ENCODE results near the gene FBXO48.
"Not testable (repeated sequence)": the region's sequence is repeated elsewhere in the genome, so short reads cannot be mapped to it uniquely, and the experiment has no call there.

Gene FBXO48, protein sequence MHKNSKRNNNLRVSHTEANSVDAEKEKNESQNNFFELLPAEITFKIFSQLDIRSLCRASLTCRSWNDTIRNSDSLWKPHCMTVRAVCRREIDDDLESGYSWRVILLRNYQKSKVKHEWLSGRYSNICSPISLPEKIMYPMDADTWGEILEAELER

DNA sequence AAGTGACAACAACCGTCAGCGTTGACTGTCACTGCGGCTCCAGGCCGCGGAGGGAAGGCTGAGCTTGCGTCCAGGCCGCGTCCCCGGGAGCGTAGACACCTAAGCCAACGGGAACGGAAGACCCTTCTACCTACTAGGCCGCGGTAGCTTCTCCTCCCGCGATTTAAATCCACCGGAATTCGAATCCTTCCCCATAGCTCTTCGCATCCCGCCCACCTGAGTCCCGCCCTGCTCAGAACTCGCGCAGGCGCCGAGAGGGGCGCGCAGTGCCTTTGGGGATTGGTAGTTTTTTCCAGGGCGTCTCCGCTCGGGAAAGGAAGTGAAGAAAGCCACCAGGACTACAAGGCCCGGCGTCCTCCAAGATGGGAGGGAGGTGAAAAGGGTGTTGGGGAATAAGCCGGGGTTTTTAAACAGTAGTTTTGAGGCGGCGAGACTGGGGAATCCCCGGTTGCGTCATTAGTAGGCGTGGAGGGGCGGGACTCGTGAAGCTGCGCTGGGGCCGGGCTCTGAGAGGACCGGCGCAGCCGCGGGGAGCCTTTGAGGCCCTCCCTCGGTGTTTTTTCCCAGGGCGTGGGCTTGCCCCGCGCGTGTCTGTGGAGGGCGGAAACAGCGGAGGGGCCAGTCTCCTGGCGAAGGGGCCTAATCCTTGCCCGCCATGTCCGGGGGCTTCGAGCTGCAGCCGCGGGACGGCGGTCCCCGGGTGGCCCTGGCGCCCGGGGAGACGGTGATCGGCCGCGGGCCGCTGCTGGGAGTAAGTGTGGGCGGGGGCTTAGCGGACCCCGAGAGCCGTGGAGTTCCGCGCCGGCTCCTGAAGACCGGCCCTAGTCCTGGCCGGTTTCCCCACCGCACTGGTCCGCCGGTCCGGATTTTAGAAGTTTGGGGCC is at the start of gene FBXO48, which contains the start of gene APLF:
TSS of gene FBXO48 (minus strand) at position 218 of the 884 bp plus-strand sequence. CDS start 2,149 bp downstream, outside the sequence.
TSS of gene APLF (plus strand) at position 509 of the 884 bp plus-strand sequence. CDS start at position 656, 147 bp downstream.
- Mint-ChIP-seq H3K9me3 (no peaks in the 10 kb centered on the region), H3K36me3 (no peaks in the 10 kb centered on the region), H3K27ac (peak within 1 kb of the TSS; percentile 91), H3K4me1 (peaks cover 30% of the 10 kb centered on the region), H3K4me3 (peak within 1 kb of the TSS; percentile 95), H3K27me3 (no peaks in the 10 kb centered on the region)
- peak; percentile 98 for ATAC-seq

DNA sequence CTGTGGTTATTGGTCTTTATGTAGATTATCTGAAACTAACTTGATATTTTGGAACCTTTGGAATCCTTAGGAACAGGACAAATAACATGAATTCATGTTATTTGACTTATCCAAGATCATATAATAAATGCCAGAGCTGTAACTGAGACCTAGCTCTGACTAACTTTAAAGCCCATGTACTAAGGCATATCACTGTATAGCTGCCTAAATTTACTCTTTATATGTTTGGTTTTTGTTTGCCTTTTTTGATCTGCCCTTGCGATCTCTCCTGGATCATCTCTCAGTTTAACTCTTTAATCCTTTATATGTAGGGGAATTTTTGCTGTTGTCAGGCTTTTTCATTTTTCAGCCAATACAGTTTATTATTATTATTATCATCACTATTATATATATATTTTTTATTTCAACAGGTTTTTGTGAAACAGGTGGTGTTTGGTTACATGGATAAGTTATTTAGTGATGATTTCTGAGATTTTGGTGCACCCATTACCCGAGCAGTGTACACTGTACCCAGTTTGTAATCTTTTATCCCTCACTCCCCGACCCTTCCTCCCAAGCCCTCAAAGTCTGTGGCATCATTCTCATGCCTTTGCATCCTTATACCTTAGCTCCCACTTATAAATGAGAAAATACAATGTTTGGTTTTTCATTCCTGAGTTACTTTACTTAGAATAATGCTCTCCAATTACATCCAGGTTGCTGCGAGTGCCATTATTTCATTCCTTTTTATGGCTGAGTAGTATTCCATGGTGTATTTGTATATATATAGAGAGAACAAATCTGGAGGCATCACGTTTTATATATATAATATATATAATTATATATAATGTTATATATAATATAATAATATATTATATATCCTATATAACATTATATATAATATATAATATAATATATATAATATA is 49.2 kb upstream of the FBXO48 start:
- Mint-ChIP-seq H3K4me1 (no peaks in the 10 kb centered on the region), H3K27ac (no peak overlapping the region), H3K36me3 (peaks cover 35% of the 10 kb centered on the region), H3K4me3 (no peak overlapping the region), H3K27me3 (no peaks in the 10 kb centered on the region), H3K9me3 (peaks cover 4% of the 10 kb centered on the region)
- no peak for ATAC-seq

DNA sequence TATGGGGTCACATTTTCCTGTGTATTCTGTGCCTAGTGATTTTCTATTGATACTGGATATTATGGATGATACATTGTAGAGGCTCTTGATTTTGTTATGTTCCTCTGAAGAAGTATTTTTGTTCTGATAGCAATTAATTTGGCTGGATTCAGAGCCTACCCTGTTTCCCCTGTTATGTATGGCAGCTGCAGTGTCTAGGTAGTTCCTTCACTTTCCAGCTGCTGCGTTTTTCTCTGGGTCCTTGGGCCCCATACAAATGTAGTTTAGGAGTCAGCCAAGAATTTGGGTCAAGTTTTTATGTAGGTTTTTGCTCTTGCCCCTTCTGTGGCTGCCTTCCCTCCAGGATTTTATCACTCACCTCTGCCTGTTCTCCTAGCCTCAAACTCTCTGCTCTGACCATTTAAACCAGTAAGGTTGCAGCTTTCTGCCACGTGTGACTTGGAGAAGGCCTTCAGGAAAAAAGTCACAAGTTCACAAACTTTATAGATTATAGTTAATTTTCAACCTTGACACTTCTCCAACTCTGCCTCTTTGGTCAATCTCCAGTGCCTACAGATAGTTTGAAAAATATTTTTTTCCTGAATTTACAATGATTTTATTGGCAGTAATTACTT is 47.3 kb upstream of the FBXO48 start:
- Mint-ChIP-seq H3K4me1 (no peaks in the 10 kb centered on the region), H3K36me3 (peaks cover 21% of the 10 kb centered on the region), H3K9me3 (peaks cover 4% of the 10 kb centered on the region), H3K27ac (no peak overlapping the region), H3K4me3 (no peak overlapping the region), H3K27me3 (no peaks in the 10 kb centered on the region)
- ATAC-seq, result no peak

DNA sequence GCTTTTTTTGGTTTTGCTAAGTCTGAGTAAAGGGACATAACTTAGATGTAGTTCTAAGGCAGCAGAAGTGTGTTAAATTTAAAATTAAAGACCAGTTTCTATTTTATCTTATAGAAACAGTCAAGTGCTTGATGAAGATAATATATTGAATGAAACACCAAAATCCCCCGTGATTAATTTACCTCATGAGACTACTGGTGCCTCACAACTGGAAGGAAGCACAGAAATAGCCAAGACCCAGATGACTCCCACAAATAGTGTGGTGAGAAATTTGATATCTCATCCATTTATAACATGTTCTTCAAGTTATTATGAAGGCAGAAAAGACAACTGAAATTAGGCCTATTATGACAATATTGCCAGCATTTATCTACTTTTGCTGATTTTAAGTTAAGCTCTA is 45.9 kb upstream of the FBXO48 start:
- ATAC-seq, result no peak
- Mint-ChIP-seq H3K27me3 (no peaks in the 10 kb centered on the region), H3K4me3 (no peak overlapping the region), H3K4me1 (no peaks in the 10 kb centered on the region), H3K9me3 (peaks cover 4% of the 10 kb centered on the region), H3K27ac (no peak overlapping the region), H3K36me3 (peaks cover 30% of the 10 kb centered on the region)

DNA sequence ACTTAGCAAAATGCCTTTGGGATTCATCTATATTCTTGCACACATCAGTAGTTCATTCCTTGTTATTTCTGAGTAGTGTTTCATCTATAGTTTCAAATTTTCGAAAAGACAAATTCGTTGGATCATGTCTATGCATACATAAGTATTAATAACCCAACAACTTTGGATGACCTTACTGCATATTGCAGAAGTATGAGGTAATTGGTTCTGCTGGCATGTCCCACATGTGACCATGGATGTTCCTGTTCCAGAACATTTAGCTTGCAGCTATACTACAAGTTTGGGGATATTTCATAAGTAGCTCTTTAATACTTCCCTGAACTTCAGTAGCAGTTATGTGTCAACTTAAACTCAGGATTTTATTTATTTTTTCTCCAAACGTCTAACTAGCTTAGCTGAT is 45.2 kb upstream of the FBXO48 start:
- Mint-ChIP-seq H3K4me1 (no peaks in the 10 kb centered on the region), H3K27ac (no peak overlapping the region), H3K9me3 (peaks cover 4% of the 10 kb centered on the region), H3K27me3 (no peaks in the 10 kb centered on the region), H3K36me3 (peaks cover 34% of the 10 kb centered on the region), H3K4me3 (no peak overlapping the region)
- ATAC-seq, result no peak

DNA sequence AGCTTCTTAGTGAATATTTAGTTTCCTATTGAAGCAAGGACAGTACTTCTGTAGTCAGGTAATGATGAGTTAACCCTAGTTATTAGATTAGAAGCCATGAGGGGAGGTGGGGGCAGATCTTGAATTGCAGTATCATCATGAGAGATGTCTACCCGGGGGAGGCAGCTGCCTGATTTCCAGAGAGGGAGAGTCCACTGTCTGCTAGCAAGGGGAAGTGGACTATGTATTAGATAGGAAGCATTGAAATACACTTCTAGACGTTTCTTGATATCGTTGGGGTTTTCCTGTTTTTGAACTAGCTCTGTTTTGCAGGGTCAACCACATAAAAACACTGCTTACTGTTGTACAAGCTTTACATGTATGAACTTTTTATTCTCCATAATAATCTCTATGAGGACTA is 39.1 kb upstream of the FBXO48 start:
- no peak for ATAC-seq
- H3K4me3 Mint-ChIP-seq, result no peak overlapping the region
- H3K36me3 Mint-ChIP-seq, result peaks cover 37% of the 10 kb centered on the region

DNA sequence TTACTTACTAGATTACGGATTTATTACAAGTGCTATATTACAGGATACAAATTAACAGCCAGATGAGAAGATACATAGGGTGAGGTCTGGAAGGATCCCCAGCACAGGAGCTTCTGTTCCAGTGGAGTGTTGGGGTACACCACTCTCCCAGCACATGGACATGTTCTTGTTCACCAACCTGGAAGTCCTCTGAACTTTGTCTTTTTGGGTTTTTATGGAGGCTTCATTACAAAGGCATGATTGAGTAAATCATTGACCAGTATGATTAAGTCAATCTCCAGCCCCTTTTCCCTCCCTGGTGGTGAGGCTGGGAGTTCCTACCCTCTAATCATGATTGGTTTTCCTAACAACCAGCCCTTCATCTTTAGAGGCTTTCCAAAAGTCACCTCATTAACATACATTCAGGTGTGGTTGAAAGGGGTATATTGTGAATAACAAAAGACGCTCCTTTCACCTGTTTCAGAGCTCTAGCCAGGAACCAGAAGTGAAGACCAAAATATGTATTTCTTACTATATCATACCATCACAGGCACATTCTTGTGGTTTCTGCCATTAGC is 38.6 kb upstream of the FBXO48 start:
- Mint-ChIP-seq H3K36me3 (peaks cover 42% of the 10 kb centered on the region), H3K27ac (no peak overlapping the region), H3K9me3 (no peaks in the 10 kb centered on the region), H3K4me1 (no peaks in the 10 kb centered on the region), H3K27me3 (no peaks in the 10 kb centered on the region), H3K4me3 (no peak overlapping the region)
- no peak for ATAC-seq

More for the DNA sequence above, 39.1 kb upstream of the FBXO48 start:
- H3K9me3 Mint-ChIP-seq, result no peaks in the 10 kb centered on the region
- H3K27ac Mint-ChIP-seq, result no peak overlapping the region
- H3K4me1 Mint-ChIP-seq, result no peaks in the 10 kb centered on the region
- H3K27me3 Mint-ChIP-seq, result no peaks in the 10 kb centered on the region

DNA sequence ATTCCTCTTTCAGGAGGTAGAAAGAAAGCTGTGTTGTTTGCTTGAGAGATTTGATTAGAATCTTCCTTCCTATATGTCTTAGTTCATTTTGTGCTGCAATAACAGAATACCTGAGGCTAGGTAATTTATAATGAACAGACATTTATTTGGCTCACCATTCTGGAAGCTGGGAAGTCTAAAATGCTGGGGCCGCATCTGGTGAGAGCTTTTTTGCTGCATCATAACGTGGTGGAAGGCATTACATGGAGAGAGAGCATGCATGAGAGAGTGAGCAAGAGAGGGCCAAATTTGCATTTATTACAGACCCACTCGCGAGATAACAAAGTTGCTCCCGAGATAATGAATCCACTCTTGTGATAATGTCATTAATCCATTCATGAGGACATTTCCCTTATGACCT is 34.7 kb upstream of the FBXO48 start:
- no peaks in the 10 kb centered on the region for H3K4me1 Mint-ChIP-seq
- H3K36me3 Mint-ChIP-seq, result peaks cover 31% of the 10 kb centered on the region
- no peak overlapping the region for H3K4me3 Mint-ChIP-seq
- no peaks in the 10 kb centered on the region for H3K27me3 Mint-ChIP-seq
- ATAC-seq, result no peak
- H3K27ac Mint-ChIP-seq, result no peak overlapping the region
- peaks cover 1% of the 10 kb centered on the region for H3K9me3 Mint-ChIP-seq

DNA sequence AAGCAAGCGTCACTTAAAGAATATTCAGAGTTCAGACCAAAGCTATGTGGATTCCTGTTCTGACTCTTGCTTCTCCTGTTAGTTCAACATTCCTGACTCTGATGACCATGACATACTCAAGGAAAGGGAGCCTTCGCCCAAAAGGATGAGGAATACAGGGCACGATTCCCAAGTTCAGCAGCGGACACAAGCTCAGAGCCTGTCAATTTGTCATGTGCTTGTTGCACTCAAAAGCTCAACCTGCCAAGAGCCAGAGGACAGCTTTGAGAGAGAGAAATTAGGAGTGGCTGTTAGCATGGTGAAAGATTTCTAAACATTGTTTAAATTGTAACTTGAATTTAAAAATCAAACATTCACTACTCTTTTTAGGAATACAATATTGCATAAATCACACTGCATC is 33.6 kb upstream of the FBXO48 start:
- no peak overlapping the region for H3K4me3 Mint-ChIP-seq
- H3K9me3 Mint-ChIP-seq, result peaks cover 6% of the 10 kb centered on the region
- no peak overlapping the region for H3K27ac Mint-ChIP-seq
- H3K27me3 Mint-ChIP-seq, result no peaks in the 10 kb centered on the region
- ATAC-seq, result no peak
- no peaks in the 10 kb centered on the region for H3K4me1 Mint-ChIP-seq
- H3K36me3 Mint-ChIP-seq, result peaks cover 28% of the 10 kb centered on the region

DNA sequence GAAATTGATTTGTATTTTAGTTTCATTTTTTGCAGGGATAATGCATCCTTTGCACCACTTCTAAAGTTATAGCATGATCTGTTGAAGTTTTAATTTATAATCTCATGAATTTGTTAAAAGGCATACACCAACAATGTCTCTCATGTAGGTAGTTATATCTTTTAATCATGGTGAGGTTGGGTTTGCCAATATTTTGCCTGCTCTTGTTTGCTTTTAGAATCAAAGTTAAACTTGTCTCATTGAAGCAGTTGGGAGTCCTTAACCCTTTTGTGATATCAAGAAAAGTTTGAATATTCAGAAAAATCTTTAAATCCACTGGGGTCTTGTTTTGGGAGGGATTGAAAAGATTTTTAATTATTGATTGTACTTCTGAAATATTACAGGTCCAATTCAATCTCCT is 32.0 kb upstream of the FBXO48 start:
- no peak for ATAC-seq
- Mint-ChIP-seq H3K27me3 (no peaks in the 10 kb centered on the region), H3K4me1 (no peaks in the 10 kb centered on the region), H3K36me3 (peaks cover 38% of the 10 kb centered on the region), H3K27ac (no peak overlapping the region), H3K9me3 (peaks cover 7% of the 10 kb centered on the region), H3K4me3 (no peak overlapping the region)

DNA sequence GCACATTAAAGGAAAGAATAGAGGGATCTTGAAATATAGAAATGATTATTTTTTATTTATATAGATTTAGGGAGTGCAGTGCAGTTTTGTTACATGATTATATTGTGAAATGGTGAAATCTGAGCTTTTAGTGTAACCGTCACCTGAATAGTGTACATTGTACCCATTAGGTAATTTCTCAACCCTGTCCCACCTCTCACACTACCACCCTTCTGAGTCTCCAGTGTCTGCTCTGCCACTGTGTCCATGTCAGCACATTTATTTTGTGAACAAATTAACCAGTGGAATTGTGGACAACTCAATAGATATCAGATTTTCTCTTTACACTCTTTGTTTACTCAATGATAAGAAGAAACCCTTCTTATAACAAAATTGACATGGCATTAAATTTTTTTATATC is 24.5 kb upstream of the FBXO48 start:
- Mint-ChIP-seq H3K27me3 (no peaks in the 10 kb centered on the region), H3K36me3 (peaks cover 25% of the 10 kb centered on the region), H3K27ac (no peak overlapping the region), H3K4me3 (no peak overlapping the region), H3K9me3 (peaks cover 4% of the 10 kb centered on the region), H3K4me1 (peaks cover 9% of the 10 kb centered on the region)
- ATAC-seq, result no peak

DNA sequence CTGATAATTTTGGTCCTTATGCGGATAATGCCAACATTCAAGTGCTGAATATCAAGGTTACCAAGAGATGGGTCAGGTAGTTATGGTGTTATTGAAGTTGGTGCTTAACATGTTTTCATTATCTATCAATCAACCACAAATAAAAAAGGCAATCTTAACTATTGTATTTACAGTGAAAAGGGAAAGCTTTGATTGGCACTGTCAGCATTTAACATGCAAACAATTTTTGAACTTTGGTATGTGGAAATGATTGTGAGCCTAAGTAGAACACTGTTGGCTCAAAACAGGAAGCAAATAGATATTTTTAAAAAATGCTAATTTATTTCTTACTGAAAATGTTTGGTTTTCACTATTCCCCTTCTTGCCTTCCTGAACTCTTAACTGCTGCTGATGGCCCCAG is 22.2 kb upstream of the FBXO48 start:
- ATAC-seq, result no peak
- Mint-ChIP-seq H3K4me1 (peaks cover 9% of the 10 kb centered on the region), H3K27ac (no peak overlapping the region), H3K27me3 (no peaks in the 10 kb centered on the region), H3K4me3 (no peak overlapping the region), H3K9me3 (no peaks in the 10 kb centered on the region), H3K36me3 (peaks cover 9% of the 10 kb centered on the region)

DNA sequence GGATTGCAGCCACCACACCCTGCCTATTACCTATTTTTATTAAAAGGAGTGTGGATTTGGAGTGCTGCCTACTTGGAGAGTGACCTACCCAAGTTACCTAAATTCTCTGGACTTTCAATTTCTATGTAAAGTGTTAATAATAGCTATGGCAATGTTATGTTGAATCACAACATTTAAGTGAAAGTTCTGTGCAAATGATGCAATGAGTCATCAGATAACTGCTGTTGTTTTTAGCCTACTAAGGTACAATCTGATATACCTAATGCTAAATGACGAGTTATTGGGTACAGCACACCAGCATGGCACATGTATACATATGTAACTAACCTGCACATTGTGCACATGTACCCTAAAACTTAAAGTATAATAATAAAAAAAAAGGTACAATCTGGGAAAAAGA is 21.5 kb upstream of the FBXO48 start:
- H3K36me3 Mint-ChIP-seq, H3K27ac Mint-ChIP-seq, ATAC-seq, H3K4me3 Mint-ChIP-seq, H3K27me3 Mint-ChIP-seq, H3K9me3 Mint-ChIP-seq, H3K4me1 Mint-ChIP-seq: not testable (repeated sequence)

DNA sequence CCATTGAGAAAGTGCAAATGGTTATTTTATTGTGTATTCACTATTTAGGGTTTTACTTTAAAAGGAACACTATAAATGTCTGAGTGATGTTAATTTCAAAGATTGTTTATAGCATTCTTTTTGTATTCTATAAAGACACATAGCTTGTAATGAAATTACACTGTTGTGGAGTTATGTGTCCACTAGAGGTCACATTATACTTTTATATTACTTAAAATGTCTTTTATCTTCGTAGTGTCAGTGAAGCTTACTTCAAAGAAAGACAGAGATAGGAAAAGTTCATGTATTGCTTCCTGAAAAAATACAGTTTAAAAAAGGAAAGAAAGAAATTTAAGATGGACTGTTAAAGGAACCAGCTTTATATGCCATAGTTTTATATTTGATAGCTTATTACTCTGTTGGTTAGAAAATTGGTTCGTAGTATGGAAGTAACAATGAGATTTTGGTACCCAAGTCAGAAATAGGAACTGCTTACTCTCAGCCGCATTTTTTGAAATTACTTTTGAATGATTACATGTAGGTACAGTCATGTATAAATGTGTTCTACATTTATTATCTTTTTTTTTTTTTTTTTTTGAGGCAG is 20.8 kb upstream of the FBXO48 start:
- H3K36me3 Mint-ChIP-seq, result peaks cover 1% of the 10 kb centered on the region
- no peaks in the 10 kb centered on the region for H3K9me3 Mint-ChIP-seq
- no peak for ATAC-seq
- H3K4me1 Mint-ChIP-seq, result peaks cover 9% of the 10 kb centered on the region
- no peak overlapping the region for H3K27ac Mint-ChIP-seq
- H3K4me3 Mint-ChIP-seq, result no peak overlapping the region
- H3K27me3 Mint-ChIP-seq, result no peaks in the 10 kb centered on the region
